Left renal cortex interstitium (tissue), 4 donors: Measurements from ENCODE around the gene SNAI3. TPM values are rescaled to one million over a fixed set of nuclear protein-coding genes. Genes with fewer than 3 reads are reported as not detected.
"Not testable (repeated sequence)": the region's sequence is repeated elsewhere in the genome, so short reads cannot be mapped to it uniquely, and the experiment has no call there.

ENCODE experiments used
- DNase-seq, 4 donors: peaks; one replicate each; pipeline ENCODE4 v3.0.0-alpha.2; 2013; ENCODE audit warnings: low read depth in 4 of 4, low spot score in 2 of 4, missing footprints in 1 of 4
- polyA plus RNA-seq, 4 donors: library from polyadenylated mRNA; unstranded; fragments of 120-200 nt; gene quantifications; one replicate each; pipeline ENCODE4 v1.2.1, GENCODE V29; 2013; ENCODE audit not compliant: insufficient read length in 4 of 4

Gene SNAI3
- polyA plus RNA-seq, 4 donors, result 0.32 to 1.3 (median 0.96) TPM

- DNase-seq, result no peak
These were observed 9.6 kb downstream of the SNAI3 start for GRCh38 chr16:88676502-88677242.

GRCh38 chr16:88673716-88674379, 12.5 kb downstream of the SNAI3 start:
- DNase-seq, result no peak

- DNase-seq, result no peak
These were observed 13.5 kb downstream of the SNAI3 start for GRCh38 chr16:88672776-88673175.

- DNase-seq, result no peak
These were observed 14.5 kb downstream of the SNAI3 start for GRCh38 chr16:88671806-88672205.

- DNase-seq, result no peak
These were observed 16.3 kb downstream of the SNAI3 start for GRCh38 chr16:88669980-88670379.

GRCh38 chr16:88669493-88669892, 16.8 kb downstream of the SNAI3 start:
- not testable (repeated sequence) for DNase-seq

- DNase-seq, result no peak
These were observed 18.8 kb downstream of the SNAI3 start for GRCh38 chr16:88667461-88667860.

GRCh38 chr16:88665570-88665969, 20.7 kb downstream of the SNAI3 start:
- no peak for DNase-seq

GRCh38 chr16:88665148-88665547, 21.2 kb downstream of the SNAI3 start:
- no peak for DNase-seq

- peak; percentile 89 to 95 (median 93) for DNase-seq
These were observed 23.3 kb downstream of the SNAI3 start, which contains the start of gene MVD for GRCh38 chr16:88662843-88663606. Gene MVD (minus strand): TSS chr16:88663091. CDS start chr16:88663080, 11 bp downstream.

- DNase-seq, result no peak
These were observed 24.0 kb downstream of the SNAI3 start for GRCh38 chr16:88662222-88662842.

GRCh38 chr16:88661468-88661867, 24.8 kb downstream of the SNAI3 start:
- DNase-seq, result no peak

GRCh38 chr16:88659160-88659559, 27.1 kb downstream of the SNAI3 start:
- no peak for DNase-seq

GRCh38 chr16:88658714-88659113, 27.6 kb downstream of the SNAI3 start:
- no peak for DNase-seq

- DNase-seq, result no peak
These were observed 28.9 kb downstream of the SNAI3 start for GRCh38 chr16:88657371-88657770.

- DNase-seq, result no peak
These were observed 29.9 kb downstream of the SNAI3 start for GRCh38 chr16:88656291-88656980.

GRCh38 chr16:88655733-88656281, 30.5 kb downstream of the SNAI3 start:
- DNase-seq, result no peak

- no peak for DNase-seq
These were observed 31.1 kb downstream of the SNAI3 start for GRCh38 chr16:88655053-88655732.

GRCh38 chr16:88654363-88655052, 31.8 kb downstream of the SNAI3 start:
- no peak for DNase-seq
